ENCODE results near the gene SDC3.

The SDC3 gene

GRCh38 chr1:30868833-30869435 lies 39.6 kb downstream of the SDC3 start:
- no peak for TF ChIP-seq FOXP2 (optimal IDR thresholded peaks at IDR 0.05; ENCODE audit: borderline replicate concordance, extremely low read depth, extremely low read length, insufficient read depth)
- no peak for TF ChIP-seq SIN3A (IDR thresholded peaks at IDR 0.05; ENCODE audit: borderline replicate concordance, insufficient read depth, low read length)
- TF ChIP-seq, protein P1, sequence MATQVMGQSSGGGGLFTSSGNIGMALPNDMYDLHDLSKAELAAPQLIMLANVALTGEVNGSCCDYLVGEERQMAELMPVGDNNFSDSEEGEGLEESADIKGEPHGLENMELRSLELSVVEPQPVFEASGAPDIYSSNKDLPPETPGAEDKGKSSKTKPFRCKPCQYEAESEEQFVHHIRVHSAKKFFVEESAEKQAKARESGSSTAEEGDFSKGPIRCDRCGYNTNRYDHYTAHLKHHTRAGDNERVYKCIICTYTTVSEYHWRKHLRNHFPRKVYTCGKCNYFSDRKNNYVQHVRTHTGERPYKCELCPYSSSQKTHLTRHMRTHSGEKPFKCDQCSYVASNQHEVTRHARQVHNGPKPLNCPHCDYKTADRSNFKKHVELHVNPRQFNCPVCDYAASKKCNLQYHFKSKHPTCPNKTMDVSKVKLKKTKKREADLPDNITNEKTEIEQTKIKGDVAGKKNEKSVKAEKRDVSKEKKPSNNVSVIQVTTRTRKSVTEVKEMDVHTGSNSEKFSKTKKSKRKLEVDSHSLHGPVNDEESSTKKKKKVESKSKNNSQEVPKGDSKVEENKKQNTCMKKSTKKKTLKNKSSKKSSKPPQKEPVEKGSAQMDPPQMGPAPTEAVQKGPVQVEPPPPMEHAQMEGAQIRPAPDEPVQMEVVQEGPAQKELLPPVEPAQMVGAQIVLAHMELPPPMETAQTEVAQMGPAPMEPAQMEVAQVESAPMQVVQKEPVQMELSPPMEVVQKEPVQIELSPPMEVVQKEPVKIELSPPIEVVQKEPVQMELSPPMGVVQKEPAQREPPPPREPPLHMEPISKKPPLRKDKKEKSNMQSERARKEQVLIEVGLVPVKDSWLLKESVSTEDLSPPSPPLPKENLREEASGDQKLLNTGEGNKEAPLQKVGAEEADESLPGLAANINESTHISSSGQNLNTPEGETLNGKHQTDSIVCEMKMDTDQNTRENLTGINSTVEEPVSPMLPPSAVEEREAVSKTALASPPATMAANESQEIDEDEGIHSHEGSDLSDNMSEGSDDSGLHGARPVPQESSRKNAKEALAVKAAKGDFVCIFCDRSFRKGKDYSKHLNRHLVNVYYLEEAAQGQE (IDR thresholded peaks at IDR 0.05; ENCODE audit: insufficient read depth in 1 of 2, low read depth in 2 of 2, low read length in 2 of 2), result no peak
- no peak for TF ChIP-seq TAF1 (IDR thresholded peaks at IDR 0.05; ENCODE audit: borderline replicate concordance, insufficient read depth, low read length)
- TF ChIP-seq POLR2AphosphoS5 (IDR thresholded peaks at IDR 0.05; ENCODE audit: low read depth, low read length), result no peak

GRCh38 chr1:30867537-30867936 lies 41.0 kb downstream of the SDC3 start:
- TF ChIP-seq SIN3A (IDR thresholded peaks at IDR 0.05; ENCODE audit: borderline replicate concordance, insufficient read depth, low read length) (no peak), FOXP2 (optimal IDR thresholded peaks at IDR 0.05; ENCODE audit: borderline replicate concordance, extremely low read depth, extremely low read length, insufficient read depth) (no peak), TAF1 (IDR thresholded peaks at IDR 0.05; ENCODE audit: borderline replicate concordance, insufficient read depth, low read length) (no peak), POLR2AphosphoS5 (IDR thresholded peaks at IDR 0.05; ENCODE audit: low read depth, low read length) (no peak)
- TF ChIP-seq, protein P1 (IDR thresholded peaks at IDR 0.05; ENCODE audit: insufficient read depth in 1 of 2, low read depth in 2 of 2, low read length in 2 of 2), result no peak

DNA sequence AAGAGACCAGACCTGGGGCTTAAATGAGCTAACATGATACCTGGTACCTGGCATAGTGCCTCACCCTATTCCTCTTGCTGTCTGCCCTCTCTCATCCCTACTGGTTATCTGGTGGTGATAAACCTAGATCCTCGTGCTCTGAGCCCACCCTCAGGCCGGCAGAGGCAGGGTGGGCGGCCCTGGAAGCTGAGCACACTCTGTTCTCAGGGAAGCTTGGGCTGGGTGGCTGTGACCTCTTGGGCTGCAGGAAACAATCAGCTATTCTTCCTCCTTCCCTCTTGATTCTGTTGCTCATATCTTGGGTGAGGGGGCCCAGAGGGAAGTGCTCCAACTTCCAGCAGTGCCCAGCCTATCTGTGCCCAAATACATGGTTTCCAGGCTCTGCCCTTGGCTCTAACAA lies 42.0 kb downstream of the SDC3 start:
- TF ChIP-seq SIN3A (IDR thresholded peaks at IDR 0.05; ENCODE audit: borderline replicate concordance, insufficient read depth, low read length), result no peak
- TF ChIP-seq, protein P1 (IDR thresholded peaks at IDR 0.05; ENCODE audit: insufficient read depth in 1 of 2, low read depth in 2 of 2, low read length in 2 of 2), result no peak
- TF ChIP-seq TAF1 (IDR thresholded peaks at IDR 0.05; ENCODE audit: borderline replicate concordance, insufficient read depth, low read length), result no peak
- TF ChIP-seq POLR2AphosphoS5 (IDR thresholded peaks at IDR 0.05; ENCODE audit: low read depth, low read length), result no peak
- no peak for TF ChIP-seq FOXP2 (optimal IDR thresholded peaks at IDR 0.05; ENCODE audit: borderline replicate concordance, extremely low read depth, extremely low read length, insufficient read depth)

DNA sequence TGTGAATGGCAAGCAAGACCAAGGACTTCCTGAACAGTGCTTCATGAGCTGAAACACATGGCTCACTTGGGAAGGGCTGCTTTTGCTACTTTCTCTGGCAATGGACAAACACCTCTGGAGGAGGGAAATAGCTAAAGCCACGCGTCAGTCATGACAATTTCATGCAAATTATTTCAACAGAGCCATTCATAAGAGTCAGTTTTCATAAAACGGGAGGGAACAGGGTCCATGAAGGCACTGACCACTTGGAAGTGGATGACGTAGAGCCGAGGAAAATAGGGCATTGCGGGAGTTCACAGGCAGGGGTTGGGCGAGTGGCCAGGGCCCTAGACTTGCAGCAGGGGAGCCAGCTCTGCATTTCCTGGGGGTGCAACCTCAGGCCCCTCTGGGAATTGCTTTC lies 43.9 kb downstream of the SDC3 start:
- TF ChIP-seq TAF1 (IDR thresholded peaks at IDR 0.05; ENCODE audit: borderline replicate concordance, insufficient read depth, low read length) (no peak), POLR2AphosphoS5 (IDR thresholded peaks at IDR 0.05; ENCODE audit: low read depth, low read length) (no peak), FOXP2 (optimal IDR thresholded peaks at IDR 0.05; ENCODE audit: borderline replicate concordance, extremely low read depth, extremely low read length, insufficient read depth) (no peak), SIN3A (IDR thresholded peaks at IDR 0.05; ENCODE audit: borderline replicate concordance, insufficient read depth, low read length) (no peak)
- TF ChIP-seq, protein P1 (IDR thresholded peaks at IDR 0.05; ENCODE audit: insufficient read depth in 1 of 2, low read depth in 2 of 2, low read length in 2 of 2), result no peak

Data from PFSK-1 (cell line).